ENCODE results near the gene ATP5ME. TPM values are rescaled to one million over a fixed set of nuclear protein-coding genes. Genes with fewer than 3 reads are reported as not detected.

The ATP5ME gene
- total and polyA plus RNA-seq, 2 of the 13 experiments (the other 11 are each of a cell fraction or from before 2014, with no cell fraction given) = 305 to 753 TPM

DNA sequence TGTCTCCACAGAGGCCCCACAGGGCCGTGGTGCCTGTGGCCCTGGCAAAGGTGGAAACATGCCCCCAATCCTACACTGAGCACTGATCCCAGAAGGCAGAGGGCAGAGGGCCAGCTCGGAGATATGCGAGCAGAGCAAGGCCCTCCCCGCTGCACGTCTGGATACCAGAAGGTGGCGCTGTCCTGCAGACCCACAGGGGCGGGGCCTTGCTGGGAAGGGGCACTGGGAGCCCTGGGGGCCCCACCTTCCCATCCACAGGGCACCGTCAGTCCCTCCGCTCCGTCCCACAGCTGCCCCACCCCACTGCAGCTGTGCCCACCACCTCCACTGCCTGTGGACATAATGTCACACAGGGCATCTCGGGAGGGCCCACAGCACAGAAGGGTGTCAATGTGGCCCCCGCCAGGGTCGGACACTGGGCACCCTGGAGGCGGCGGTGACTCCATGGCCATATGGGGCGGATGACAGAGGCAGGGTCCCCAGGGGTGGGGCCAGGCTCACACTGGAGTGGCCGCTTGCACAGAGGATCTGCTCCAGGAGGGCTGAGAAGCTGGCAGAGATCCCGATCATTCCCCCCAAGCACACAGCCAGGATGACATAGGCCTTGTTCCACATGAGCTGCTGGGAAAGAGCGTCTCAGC, 10.0 kb upstream of the ATP5ME start (continued):
- TF ChIP-seq, protein P1, sequence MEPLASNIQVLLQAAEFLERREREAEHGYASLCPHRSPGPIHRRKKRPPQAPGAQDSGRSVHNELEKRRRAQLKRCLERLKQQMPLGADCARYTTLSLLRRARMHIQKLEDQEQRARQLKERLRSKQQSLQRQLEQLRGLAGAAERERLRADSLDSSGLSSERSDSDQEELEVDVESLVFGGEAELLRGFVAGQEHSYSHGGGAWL (CRISPR knock-in tag; IDR thresholded peaks at IDR 0.05) = no peak
- no peak for TF ChIP-seq ASH2L (IDR thresholded peaks at IDR 0.05; ENCODE audit: insufficient read length, low read depth, low read length)
- no peak for TF ChIP-seq NFE2L2 (IDR thresholded peaks at IDR 0.05; ENCODE audit: low read length)
- TF ChIP-seq MAFK (conservative IDR thresholded peaks at IDR 0.05 in 1 of 2, IDR thresholded peaks at IDR 0.05 in 1 of 2; ENCODE audit: low read length in 2 of 2) = no peak
- TF ChIP-seq ZNF652 (CRISPR knock-in tag; IDR thresholded peaks at IDR 0.05; ENCODE audit: borderline replicate concordance, low read depth) = no peak
- peak; percentile 73 for TF ChIP-seq SP5 (CRISPR knock-in tag; IDR thresholded peaks at IDR 0.05; ENCODE audit: borderline replicate concordance, low read depth)
- TF ChIP-seq, protein P2, sequence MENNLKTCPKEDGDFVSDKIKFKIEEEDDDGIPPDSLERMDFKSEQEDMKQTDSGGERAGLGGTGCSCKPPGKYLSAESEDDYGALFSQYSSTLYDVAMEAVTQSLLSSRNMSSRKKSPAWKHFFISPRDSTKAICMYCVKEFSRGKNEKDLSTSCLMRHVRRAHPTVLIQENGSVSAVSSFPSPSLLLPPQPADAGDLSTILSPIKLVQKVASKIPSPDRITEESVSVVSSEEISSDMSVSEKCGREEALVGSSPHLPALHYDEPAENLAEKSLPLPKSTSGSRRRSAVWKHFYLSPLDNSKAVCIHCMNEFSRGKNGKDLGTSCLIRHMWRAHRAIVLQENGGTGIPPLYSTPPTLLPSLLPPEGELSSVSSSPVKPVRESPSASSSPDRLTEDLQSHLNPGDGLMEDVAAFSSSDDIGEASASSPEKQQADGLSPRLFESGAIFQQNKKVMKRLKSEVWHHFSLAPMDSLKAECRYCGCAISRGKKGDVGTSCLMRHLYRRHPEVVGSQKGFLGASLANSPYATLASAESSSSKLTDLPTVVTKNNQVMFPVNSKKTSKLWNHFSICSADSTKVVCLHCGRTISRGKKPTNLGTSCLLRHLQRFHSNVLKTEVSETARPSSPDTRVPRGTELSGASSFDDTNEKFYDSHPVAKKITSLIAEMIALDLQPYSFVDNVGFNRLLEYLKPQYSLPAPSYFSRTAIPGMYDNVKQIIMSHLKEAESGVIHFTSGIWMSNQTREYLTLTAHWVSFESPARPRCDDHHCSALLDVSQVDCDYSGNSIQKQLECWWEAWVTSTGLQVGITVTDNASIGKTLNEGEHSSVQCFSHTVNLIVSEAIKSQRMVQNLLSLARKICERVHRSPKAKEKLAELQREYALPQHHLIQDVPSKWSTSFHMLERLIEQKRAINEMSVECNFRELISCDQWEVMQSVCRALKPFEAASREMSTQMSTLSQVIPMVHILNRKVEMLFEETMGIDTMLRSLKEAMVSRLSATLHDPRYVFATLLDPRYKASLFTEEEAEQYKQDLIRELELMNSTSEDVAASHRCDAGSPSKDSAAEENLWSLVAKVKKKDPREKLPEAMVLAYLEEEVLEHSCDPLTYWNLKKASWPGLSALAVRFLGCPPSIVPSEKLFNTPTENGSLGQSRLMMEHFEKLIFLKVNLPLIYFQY (CRISPR knock-in tag; IDR thresholded peaks at IDR 0.05; ENCODE audit: borderline replicate concordance) = no peak; the same call in 1 of the 2 replicates
- TF ChIP-seq ATF7-NPFF (CRISPR knock-in tag; IDR thresholded peaks at IDR 0.05; ENCODE audit: low read depth) = no peak
- no peak for TF ChIP-seq NFKBIZ (CRISPR knock-in tag; IDR thresholded peaks at IDR 0.05)
- TF ChIP-seq REL (CRISPR knock-in tag; conservative IDR thresholded peaks at IDR 0.05) = no peak
- no peak for TF ChIP-seq HNRNPLL (IDR thresholded peaks at IDR 0.05; ENCODE audit: low read depth, low read length, poor library complexity, severe bottlenecking)
- TF ChIP-seq, protein P3, sequence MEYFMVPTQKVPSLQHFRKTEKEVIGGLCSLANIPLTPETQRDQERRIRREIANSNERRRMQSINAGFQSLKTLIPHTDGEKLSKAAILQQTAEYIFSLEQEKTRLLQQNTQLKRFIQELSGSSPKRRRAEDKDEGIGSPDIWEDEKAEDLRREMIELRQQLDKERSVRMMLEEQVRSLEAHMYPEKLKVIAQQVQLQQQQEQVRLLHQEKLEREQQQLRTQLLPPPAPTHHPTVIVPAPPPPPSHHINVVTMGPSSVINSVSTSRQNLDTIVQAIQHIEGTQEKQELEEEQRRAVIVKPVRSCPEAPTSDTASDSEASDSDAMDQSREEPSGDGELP (IDR thresholded peaks at IDR 0.05; ENCODE audit: borderline replicate concordance, low read depth) = no peak
- no peak; the same call in 1 of the 2 replicates for TF ChIP-seq ZMYM3 (CRISPR knock-in tag; IDR thresholded peaks at IDR 0.05)
- TF ChIP-seq GZF1 (CRISPR knock-in tag; IDR thresholded peaks at IDR 0.05) = no peak
- TF ChIP-seq, protein P4, sequence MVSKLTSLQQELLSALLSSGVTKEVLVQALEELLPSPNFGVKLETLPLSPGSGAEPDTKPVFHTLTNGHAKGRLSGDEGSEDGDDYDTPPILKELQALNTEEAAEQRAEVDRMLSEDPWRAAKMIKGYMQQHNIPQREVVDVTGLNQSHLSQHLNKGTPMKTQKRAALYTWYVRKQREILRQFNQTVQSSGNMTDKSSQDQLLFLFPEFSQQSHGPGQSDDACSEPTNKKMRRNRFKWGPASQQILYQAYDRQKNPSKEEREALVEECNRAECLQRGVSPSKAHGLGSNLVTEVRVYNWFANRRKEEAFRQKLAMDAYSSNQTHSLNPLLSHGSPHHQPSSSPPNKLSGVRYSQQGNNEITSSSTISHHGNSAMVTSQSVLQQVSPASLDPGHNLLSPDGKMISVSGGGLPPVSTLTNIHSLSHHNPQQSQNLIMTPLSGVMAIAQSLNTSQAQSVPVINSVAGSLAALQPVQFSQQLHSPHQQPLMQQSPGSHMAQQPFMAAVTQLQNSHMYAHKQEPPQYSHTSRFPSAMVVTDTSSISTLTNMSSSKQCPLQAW (CRISPR knock-in tag; IDR thresholded peaks at IDR 0.05) = peak; percentile 84
- TF ChIP-seq THYN1 (CRISPR knock-in tag; IDR thresholded peaks at IDR 0.05; ENCODE audit: borderline replicate concordance, low read depth) = no peak
- TF ChIP-seq KDM3A (CRISPR knock-in tag; IDR thresholded peaks at IDR 0.05; ENCODE audit: low read depth) = 0 out of 2 replicates have a peak, but pooled peaks have one; percentile 35
- no peak for TF ChIP-seq TAF15 (IDR thresholded peaks at IDR 0.05; ENCODE audit: low read depth, low read length, poor library complexity, severe bottlenecking)
- TF ChIP-seq ZNF713 (CRISPR knock-in tag; IDR thresholded peaks at IDR 0.05) = no peak
- TF ChIP-seq ZNF605 (CRISPR knock-in tag; IDR thresholded peaks at IDR 0.05) = no peak
- no peak for TF ChIP-seq ZNF678 (CRISPR knock-in tag; IDR thresholded peaks at IDR 0.05)
- no peak for TF ChIP-seq ZNF747 (CRISPR knock-in tag; IDR thresholded peaks at IDR 0.05; ENCODE audit: borderline replicate concordance)
- TF ChIP-seq PPARG (CRISPR knock-in tag; conservative IDR thresholded peaks at IDR 0.05) = no peak
- TF ChIP-seq ZNF260 (CRISPR knock-in tag; IDR thresholded peaks at IDR 0.05; ENCODE audit: borderline replicate concordance, low read depth) = no peak

All from HepG2 (cell line).